ENCODE results near the gene ITLN1. TPM values are rescaled to one million over a fixed set of nuclear protein-coding genes. Genes with fewer than 3 reads are reported as not detected.
"Not testable (repeated sequence)": the region's sequence is repeated elsewhere in the genome, so short reads cannot be mapped to it uniquely, and the experiment has no call there.

The ITLN1 gene
- 1 to 10 TPM; 1.4 to 5.1 (median 2.7) TPM for polyA plus RNA-seq (ENCODE audit: insufficient read length in 3 of 3)
- long read RNA-seq, donor 1, partial matches to known transcripts, result 0 of 1 reads
- long read RNA-seq, donor 1, other reads (novel, unspliced or antisense), result 0 of 1 reads
- long read RNA-seq, donor 2, partial matches to known transcripts, result 0 of 1 reads
- long read RNA-seq, donor 2, other reads (novel, unspliced or antisense), result 0 of 1 reads
- long read RNA-seq, donor 3, result 0 reads
- long read RNA-seq, donor 4, partial matches to known transcripts, result 0 of 1 reads
- long read RNA-seq, donor 4, other reads (novel, unspliced or antisense), result 0 of 1 reads
- long read RNA-seq, donor 5, partial matches to known transcripts, result 0 of 1 reads
- long read RNA-seq, donor 5, other reads (novel, unspliced or antisense), result 0 of 1 reads
- long read RNA-seq, donor 6, result 0 reads
- long read RNA-seq, donor 7, result 0 reads
- long read RNA-seq, donor 8, result 0 reads
- long read RNA-seq, donor 9, result 0 reads
- long read RNA-seq, donor 10, result 0 reads
- long read RNA-seq, donor 11, result 0 reads
- long read RNA-seq, donor 12, partial matches to known transcripts, result 0 of 3 reads
- long read RNA-seq, donor 12, other reads (novel, unspliced or antisense), result 0 of 3 reads
- long read RNA-seq, donor 13, partial matches to known transcripts, result 0 of 1 reads
- long read RNA-seq, donor 13, other reads (novel, unspliced or antisense), result 0 of 1 reads
- long read RNA-seq, donor 14, result 0 reads
- long read RNA-seq, donor 15, transcript ITLN1-201 (8 exons, 1,183 nt), result major isoform, 8 of 8 reads
- long read RNA-seq, donor 15, partial matches to known transcripts, result 0 of 8 reads
- long read RNA-seq, donor 15, other reads (novel, unspliced or antisense), result 0 of 8 reads
- long read RNA-seq, donor 16, result 0 reads

- DNase-seq, result no peak
Observed at GRCh38 chr1:160885042-160885441, at the start of gene ITLN1. TSS of gene ITLN1 (minus strand) at chr1:160885180. CDS start at chr1:160884877, 303 bp downstream.

- DNase-seq, result not testable (repeated sequence)
Observed at GRCh38 chr1:160933305-160933704, 48.3 kb upstream of the ITLN1 start.

GRCh38 chr1:160925652-160926244 lies 40.8 kb upstream of the ITLN1 start:
- DNase-seq, result no peak

GRCh38 chr1:160924791-160925651 lies 40.0 kb upstream of the ITLN1 start:
- DNase-seq, result no peak

GRCh38 chr1:160916666-160917065 lies 31.7 kb upstream of the ITLN1 start:
- no peak for DNase-seq

- DNase-seq, result not testable (repeated sequence)
Observed at GRCh38 chr1:160913229-160913628, 28.2 kb upstream of the ITLN1 start.

GRCh38 chr1:160911925-160912324 lies 26.9 kb upstream of the ITLN1 start:
- DNase-seq, result no peak

GRCh38 chr1:160911441-160911840 lies 26.5 kb upstream of the ITLN1 start:
- peak; percentile 8 for DNase-seq

GRCh38 chr1:160910170-160910750 lies 25.3 kb upstream of the ITLN1 start:
- DNase-seq, result no peak

- DNase-seq, result no peak
Observed at GRCh38 chr1:160907976-160908375, 23.0 kb upstream of the ITLN1 start.

GRCh38 chr1:160905617-160905989 lies 20.6 kb upstream of the ITLN1 start:
- DNase-seq, result no peak

GRCh38 chr1:160904783-160905616 lies 20.0 kb upstream of the ITLN1 start:
- no peak for DNase-seq

- not testable (repeated sequence) for DNase-seq
Observed at GRCh38 chr1:160902251-160902650, 17.3 kb upstream of the ITLN1 start.

- no peak for DNase-seq
Observed at GRCh38 chr1:160901768-160902167, 16.8 kb upstream of the ITLN1 start.

- DNase-seq, result not testable (repeated sequence)
Observed at GRCh38 chr1:160900683-160901082, 15.7 kb upstream of the ITLN1 start.

- DNase-seq, result not testable (repeated sequence)
Observed at GRCh38 chr1:160894368-160895135, 9.6 kb upstream of the ITLN1 start.

- DNase-seq, result no peak
Observed at GRCh38 chr1:160891474-160891873, 6.5 kb upstream of the ITLN1 start.

GRCh38 chr1:160888926-160889325 lies 3.9 kb upstream of the ITLN1 start:
- no peak for DNase-seq

GRCh38 chr1:160887071-160887470 lies 2.1 kb upstream of the ITLN1 start:
- DNase-seq, result no peak
